NCI-H1694 (cell line): ENCODE data around the gene TADA3.
A peak's percentile ranks its signal among the peaks of the same experiment; 100 is the strongest.

ENCODE experiments used
- DNase-seq: peaks from one replicate; lab custom pipeline; 2025; lab: John Stamatoyannopoulos, UW

The TADA3 gene

GRCh38 chr3:9809615-9810432 lies 17.6 kb upstream of the TADA3 start, which contains the start of gene TTLL3:
TTLL3 (plus strand) TSS chr3:9810262; CDS start chr3:9810662, 400 bp downstream.
- peak; percentile 18 for DNase-seq

- no peak for DNase-seq
Measured at GRCh38 chr3:9809239-9809614, 17.0 kb upstream of the TADA3 start.

- peak; percentile 5 for DNase-seq
Measured at GRCh38 chr3:9808345-9809037, 16.2 kb upstream of the TADA3 start.

GRCh38 chr3:9807981-9808344 lies 15.7 kb upstream of the TADA3 start:
- no peak for DNase-seq

GRCh38 chr3:9806688-9807589 lies 14.7 kb upstream of the TADA3 start:
- no peak for DNase-seq

GRCh38 chr3:9806137-9806536 lies 13.9 kb upstream of the TADA3 start:
- no peak for DNase-seq

- DNase-seq, result no peak
Measured at GRCh38 chr3:9804996-9805395, 12.7 kb upstream of the TADA3 start.

GRCh38 chr3:9803494-9803893 lies 11.2 kb upstream of the TADA3 start:
- no peak for DNase-seq

- DNase-seq, result no peak
Measured at GRCh38 chr3:9800529-9800928, 8.3 kb upstream of the TADA3 start.

GRCh38 chr3:9797196-9797945 lies 5.1 kb upstream of the TADA3 start:
- no peak for DNase-seq

GRCh38 chr3:9795207-9795606 lies 2.9 kb upstream of the TADA3 start:
- DNase-seq, result no peak

- DNase-seq, result no peak
Measured at GRCh38 chr3:9794400-9794799, 2.1 kb upstream of the TADA3 start.

GRCh38 chr3:9793161-9793781 lies 998 bp upstream of the TADA3 start:
- no peak for DNase-seq

GRCh38 chr3:9791790-9792404 lies 376 bp downstream of the TADA3 start:
- no peak for DNase-seq

- DNase-seq, result no peak
Measured at GRCh38 chr3:9791127-9791526, 1.1 kb downstream of the TADA3 start.

- no peak for DNase-seq
Measured at GRCh38 chr3:9787714-9788113, 4.6 kb downstream of the TADA3 start.

- DNase-seq, result no peak
Measured at GRCh38 chr3:9786825-9787669, 5.2 kb downstream of the TADA3 start.

- DNase-seq, result no peak
Measured at GRCh38 chr3:9786209-9786739, 6.0 kb downstream of the TADA3 start.

GRCh38 chr3:9785602-9786001 lies 6.7 kb downstream of the TADA3 start:
- no peak for DNase-seq

GRCh38 chr3:9784965-9785364 lies 7.3 kb downstream of the TADA3 start:
- no peak for DNase-seq
